Keratinocyte (primary cell): ENCODE data around the gene RANBP10.

Source experiments
- CTCF ChIP-seq, 3 experiments: IDR thresholded peaks in 1 of 3; conservative IDR thresholded peaks in 1 of 3; optimal IDR thresholded peaks in 1 of 3; 2 replicates in 2 of 3; 3 replicates in 1 of 3; pipeline versions ENCODE3 to v1.5.1; 2011; ENCODE audit warnings: low read length in 3 of 3, mild to moderate bottlenecking in 3 of 3, moderate library complexity in 2 of 3, control low read depth in 1 of 3, inconsistent platforms in 1 of 3; ENCODE audit not compliant: insufficient read depth in 2 of 3; ENCODE audit errors: extremely low read depth in 1 of 3
- EZH2 ChIP-seq: IDR thresholded peaks from one replicate; pipeline ENCODE4 v1.6.1; 2012; ENCODE audit warnings: inconsistent platforms, mild to moderate bottlenecking, low read length, moderate library complexity

- TF ChIP-seq CTCF (optimal IDR thresholded peaks at IDR 0.05 in 1 of 3, IDR thresholded peaks at IDR 0.05 in 1 of 3, conservative IDR thresholded peaks at IDR 0.05 in 1 of 3; ENCODE audit: extremely low read depth in 1 of 3, insufficient read depth in 2 of 3, low read length in 3 of 3) (no peak), EZH2 (no peak)
Measured at GRCh38 chr16:67697422-67698185, 108.8 kb downstream of the RANBP10 start.
